Sigmoid colon (tissue), 4 donors: ENCODE results near the gene SIX2.

Experiments
- CTCF ChIP-seq, 4 experiments: fragments of 450-650 bp in 3 of 4; fragments of 200-600 bp in 1 of 4; IDR thresholded peaks; one replicate each; pipeline ENCODE4 v1.5.1; 2016 to 2019; ENCODE audit warnings: antibody characterized with exemption in 4 of 4, mild to moderate bottlenecking in 3 of 4, moderate library complexity in 2 of 4
- EP300 ChIP-seq, 4 donors: sonication (generic); formaldehyde crosslinking; IDR thresholded peaks; one replicate each; pipeline ENCODE4 v1.6.1; 2017; ENCODE audit warnings: antibody characterized with exemption in 4 of 4
- POLR2A ChIP-seq, 2 donors: fragments of 450-650 bp; IDR thresholded peaks; one replicate each; pipeline ENCODE4 v1.6.1; 2016; ENCODE audit warnings: antibody characterized with exemption in 2 of 2, mild to moderate bottlenecking in 2 of 2, moderate library complexity in 2 of 2

GRCh38 chr2:44980751-44981713 lies 28.2 kb downstream of the SIX2 start:
- TF ChIP-seq CTCF (IDR thresholded peaks at IDR 0.05) = no peak
- TF ChIP-seq POLR2A (IDR thresholded peaks at IDR 0.05) = no peak
- no peak for TF ChIP-seq EP300 (IDR thresholded peaks at IDR 0.05)
